Heart left ventricle (tissue), 16 donors: ENCODE measurements around the gene ZNF79. TPM values are rescaled to one million over a fixed set of nuclear protein-coding genes. Genes with fewer than 3 reads are reported as not detected.

Source experiments
- ATAC-seq, 4 donors: fragments of 200-7000 bp; cut with Tn5 transposase; one replicate each; pipeline ENCODE4 v1.9.1; 2020 to 2022; ENCODE audit warnings: moderate library complexity in 4 of 4, mild to moderate bottlenecking in 3 of 4, moderate number of reproducible peaks in 1 of 4
- DNase-seq, 5 donors: peaks; one replicate each; pipeline ENCODE4 v3.0.0-alpha.2; 2020
- H3K27ac ChIP-seq, 12 donors: fragments of 200-600 bp; sonication (generic) in 4 of 12; one replicate each; pipeline versions ENCODE4 v1.5.0 to v1.8.0; 2016 to 2022; ENCODE audit warnings: mild to moderate bottlenecking in 2 of 12
- H3K27me3 ChIP-seq, 9 donors: fragments of 200-600 bp; sonication (generic) in 2 of 9; one replicate each; pipeline versions ENCODE4 v1.5.1 to v1.8.0; 2016 to 2022; ENCODE audit warnings: mild to moderate bottlenecking in 3 of 9
- H3K36me3 ChIP-seq, 9 donors: fragments of 200-600 bp; sonication (generic) in 2 of 9; one replicate each; pipeline versions ENCODE4 v1.5.0 to v1.8.0; 2018 to 2022; ENCODE audit warnings: mild to moderate bottlenecking in 2 of 9
- H3K4me1 ChIP-seq, 12 donors: fragments of 200-600 bp; sonication (generic) in 4 of 12; one replicate each; pipeline versions ENCODE4 v1.5.0 to v1.8.0; 2016 to 2022; ENCODE audit warnings: mild to moderate bottlenecking in 3 of 12
- H3K4me3 ChIP-seq, 12 donors: fragments of 200-600 bp; sonication (generic) in 4 of 12; one replicate each; pipeline versions ENCODE4 v1.5.0 to v1.8.0; 2017 to 2022; ENCODE audit warnings: mild to moderate bottlenecking in 9 of 12, moderate library complexity in 4 of 12
- H3K9me3 ChIP-seq, 12 donors: fragments of 200-600 bp; sonication (generic) in 4 of 12; one replicate each; pipeline versions ENCODE4 v1.5.0 to v1.8.0; 2016 to 2022; ENCODE audit warnings: mild to moderate bottlenecking in 1 of 12
- POLR2A ChIP-seq, 2 donors: fragments of 450-650 bp; IDR thresholded peaks; one replicate each; pipeline ENCODE4 v1.6.1; 2017; ENCODE audit warnings: antibody characterized with exemption in 2 of 2, mild to moderate bottlenecking in 2 of 2, moderate library complexity in 2 of 2
- WGBS, 4 donors: extraction: QIAGEN DNeasy Blood & Tissue Kit in 2 of 4; methylation state at CpG; one replicate each; pipeline versions ENCODE4 v1.1.5 to v1.1.7; 2013 to 2018; 5-methylcytosine and 5-hydroxymethylcytosine counted together
- intact Hi-C, 10 donors: fragments of 100-400 bp; cut with DNase I; formaldehyde crosslinking; loops; one replicate each; pipeline versions ENCODE4 v1.11.1 to v1.14.2; 2022
- polyA plus RNA-seq, 2 donors: library from polyadenylated mRNA; stranded (reverse); fragments of 200-250 nt; gene quantifications; one replicate each; pipeline ENCODE4 v1.2.3, GENCODE V29; 2013
- total RNA-seq, 9 donors: library from RNA; depleted of rRNA in 2 of 9; stranded (reverse); fragments of >200 nt in 2 of 9; fragmentation: NEBNext Ultra II Directional in 3 of 9; extraction: Animal tissue kit (Norgen Biotek cat#: 25700) in 3 of 9; gene quantifications; one replicate each; pipeline versions ENCODE4 v1.1.0 to v1.2.4, GENCODE V29; 2016 to 2023
- TF ChIP-seq, protein P1 (sequence below), 12 donors: fragments of 200-600 bp; sonication (generic) in 4 of 12; IDR thresholded peaks; one replicate each; pipeline versions ENCODE4 v1.5.0 to v1.8.0; 2018 to 2022; ENCODE audit warnings: antibody characterized with exemption in 12 of 12, mild to moderate bottlenecking in 5 of 12
- donor health status: ischemic (EF 13 %, LVEDD 7.1; RV severe dilation, severe dysfunction).
- donor health status: healthy with polysubstance abuse.
- donor health status: DM: no; HTN: yes; CAD: no.
- donor health status: DM: no; HTN: no; CAD: no.
- donor health status: ischemic (EF 25% LVEDD 6.9; RV normal size, moderate dysfunction).
- donor health status: ischemic (EF 25% LVEDD 5.7; RV mildly dilated, moderate dysfunction).
- donor health status: healthy.
- donor health status: DM: yes; HTN: yes; CAD: no.
- donor health status: ischemic (EF 35%, LVEDD 5.7; RV mildly dilated, moderate dysfunction).
- donor health status: nonischemic (EF 11% LVEDD 7.7; RV severe dilation, severe dysfunction).
- donor health status: DM: yes; HTN: yes; CAD: no.
- donor health status: PGD.
- donor health status: ischemic (EF 29% LVEDD 5.4; RV normal size, mild dysfunction).
- donor health status: nonischemic (EF 23%, LVEDD 6.1; RV moderate dilation, normal function).

The ZNF79 gene
- total and polyA plus RNA-seq, 11 donors, result 3.1 to 7.4 (median 5.6) TPM

DNA sequence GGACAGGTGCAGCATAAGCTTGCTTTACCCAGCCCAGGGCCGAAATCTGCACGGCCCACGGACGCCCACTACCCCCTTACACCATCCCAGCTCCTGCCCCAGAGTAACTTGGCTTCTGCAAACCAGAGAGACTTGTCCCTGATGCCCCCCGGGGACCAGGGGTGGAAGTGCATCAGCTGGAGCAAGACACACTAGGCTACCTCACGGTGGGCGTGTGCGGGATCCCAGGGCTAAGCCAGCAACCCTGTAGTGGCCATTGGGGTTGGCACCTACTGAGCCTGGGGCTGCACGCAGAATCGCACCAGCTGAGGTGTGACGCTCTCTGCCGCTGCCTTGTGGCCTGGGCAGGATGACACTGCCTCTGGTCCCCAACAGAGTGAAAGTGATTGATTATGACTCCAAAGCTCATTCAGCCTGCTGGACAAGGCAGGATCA lies 6.1 kb upstream of the ZNF79 start:
- Histone ChIP-seq H3K27me3 (no peaks in the 10 kb centered on the region), H3K9me3 (no peaks in the 10 kb centered on the region), H3K4me1 (peaks cover 0 to 24% (median 8%) of the 10 kb centered on the region in 12 donors), H3K27ac (peak overlapping the region in 1 of 12 donors; percentile 78), H3K36me3 (peaks cover 0 to 2% (median 0%) of the 10 kb centered on the region in 9 donors), H3K4me3 (no peak overlapping the region)
- DNase-seq (no peak), ATAC-seq (peak in 3 of 4 donors; percentile 18 to 56 (median 39))
- intact Hi-C loops, result no loop called here
- 59 to 74% (median 70%) methylated on average over 9 to 12 of the region's 12 CpGs for WGBS, 4 donors
- no peak for TF ChIP-seq POLR2A (IDR thresholded peaks at IDR 0.05)
- TF ChIP-seq, protein P1, sequence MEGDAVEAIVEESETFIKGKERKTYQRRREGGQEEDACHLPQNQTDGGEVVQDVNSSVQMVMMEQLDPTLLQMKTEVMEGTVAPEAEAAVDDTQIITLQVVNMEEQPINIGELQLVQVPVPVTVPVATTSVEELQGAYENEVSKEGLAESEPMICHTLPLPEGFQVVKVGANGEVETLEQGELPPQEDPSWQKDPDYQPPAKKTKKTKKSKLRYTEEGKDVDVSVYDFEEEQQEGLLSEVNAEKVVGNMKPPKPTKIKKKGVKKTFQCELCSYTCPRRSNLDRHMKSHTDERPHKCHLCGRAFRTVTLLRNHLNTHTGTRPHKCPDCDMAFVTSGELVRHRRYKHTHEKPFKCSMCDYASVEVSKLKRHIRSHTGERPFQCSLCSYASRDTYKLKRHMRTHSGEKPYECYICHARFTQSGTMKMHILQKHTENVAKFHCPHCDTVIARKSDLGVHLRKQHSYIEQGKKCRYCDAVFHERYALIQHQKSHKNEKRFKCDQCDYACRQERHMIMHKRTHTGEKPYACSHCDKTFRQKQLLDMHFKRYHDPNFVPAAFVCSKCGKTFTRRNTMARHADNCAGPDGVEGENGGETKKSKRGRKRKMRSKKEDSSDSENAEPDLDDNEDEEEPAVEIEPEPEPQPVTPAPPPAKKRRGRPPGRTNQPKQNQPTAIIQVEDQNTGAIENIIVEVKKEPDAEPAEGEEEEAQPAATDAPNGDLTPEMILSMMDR (IDR thresholded peaks at IDR 0.05), result peak in 4 of 12 donors; percentile 17 to 28 (median 20)

DNA sequence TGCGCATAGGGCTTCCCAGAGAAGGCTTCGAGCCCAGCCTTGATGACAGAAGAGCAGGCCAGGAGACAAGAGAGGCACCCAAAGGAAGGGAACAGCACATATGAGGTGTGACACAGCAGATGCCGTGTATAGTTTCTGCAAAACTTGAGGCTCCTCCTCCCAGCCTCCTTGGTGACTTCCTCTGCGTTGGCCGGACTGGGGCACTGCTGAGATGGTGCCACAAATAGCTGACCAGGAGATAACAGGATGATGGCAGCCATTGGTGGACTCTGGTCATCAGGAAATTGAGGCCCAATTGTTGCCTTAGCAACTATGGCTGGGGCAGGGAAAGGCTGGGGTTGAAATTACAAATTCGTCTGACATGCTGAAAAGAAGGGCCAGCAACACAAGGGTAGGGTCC lies 4.8 kb upstream of the ZNF79 start:
- DNase-seq, result no peak
- intact Hi-C loops, result no loop called here
- 61 to 76% (median 74%) methylated on average over 6 of the region's 6 CpGs for WGBS, 4 donors
- H3K4me3 ChIP-seq, result peak overlapping the region in 2 of 12 donors; percentile 37 to 54
- H3K4me1 ChIP-seq, result peaks cover 0 to 28% (median 13%) of the 10 kb centered on the region in 12 donors
- ATAC-seq, result no peak
- H3K9me3 ChIP-seq, result no peaks in the 10 kb centered on the region
- peak overlapping the region in 1 of 12 donors; percentile 78 for H3K27ac ChIP-seq
- TF ChIP-seq, protein P1 (IDR thresholded peaks at IDR 0.05), result no peak
- no peak for TF ChIP-seq POLR2A (IDR thresholded peaks at IDR 0.05)
- no peaks in the 10 kb centered on the region for H3K27me3 ChIP-seq
- no peaks in the 10 kb centered on the region for H3K36me3 ChIP-seq

DNA sequence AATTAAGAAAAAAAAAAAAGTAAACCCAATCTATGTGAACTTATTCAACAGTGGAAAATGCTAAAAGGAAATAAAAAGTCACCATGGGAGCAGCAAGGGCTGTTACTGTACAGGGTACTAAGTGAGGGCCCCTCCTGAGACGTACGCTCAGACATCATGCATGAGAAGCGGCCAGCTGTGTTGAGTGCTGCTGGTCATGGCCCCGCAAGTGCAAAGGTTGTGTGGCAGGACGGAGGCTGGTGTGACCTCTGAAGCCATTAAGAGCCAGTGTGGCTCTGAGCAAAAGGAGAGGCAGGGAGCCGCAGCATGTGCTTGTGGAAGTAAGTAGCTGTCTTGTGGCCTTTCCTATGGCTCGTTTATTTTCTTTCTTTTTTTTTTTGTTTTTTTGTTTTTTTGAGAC lies 3.1 kb upstream of the ZNF79 start:
- Histone ChIP-seq H3K9me3 (no peaks in the 10 kb centered on the region), H3K4me3 (no peak overlapping the region), H3K27me3 (no peaks in the 10 kb centered on the region), H3K27ac (peak overlapping the region in 1 of 12 donors; percentile 1), H3K4me1 (peaks cover 10 to 41% (median 24%) of the 10 kb centered on the region in 12 donors), H3K36me3 (peaks cover 0 to under 1% (median 0%) of the 10 kb centered on the region in 9 donors)
- DNase-seq (no peak), ATAC-seq (no peak)
- 90 to 93% (median 92%) methylated on average over 7 of the region's 7 CpGs for WGBS, 4 donors
- no peak for TF ChIP-seq POLR2A (IDR thresholded peaks at IDR 0.05)
- TF ChIP-seq, protein P1 (IDR thresholded peaks at IDR 0.05), result no peak
- intact Hi-C loops, result no loop called here

DNA sequence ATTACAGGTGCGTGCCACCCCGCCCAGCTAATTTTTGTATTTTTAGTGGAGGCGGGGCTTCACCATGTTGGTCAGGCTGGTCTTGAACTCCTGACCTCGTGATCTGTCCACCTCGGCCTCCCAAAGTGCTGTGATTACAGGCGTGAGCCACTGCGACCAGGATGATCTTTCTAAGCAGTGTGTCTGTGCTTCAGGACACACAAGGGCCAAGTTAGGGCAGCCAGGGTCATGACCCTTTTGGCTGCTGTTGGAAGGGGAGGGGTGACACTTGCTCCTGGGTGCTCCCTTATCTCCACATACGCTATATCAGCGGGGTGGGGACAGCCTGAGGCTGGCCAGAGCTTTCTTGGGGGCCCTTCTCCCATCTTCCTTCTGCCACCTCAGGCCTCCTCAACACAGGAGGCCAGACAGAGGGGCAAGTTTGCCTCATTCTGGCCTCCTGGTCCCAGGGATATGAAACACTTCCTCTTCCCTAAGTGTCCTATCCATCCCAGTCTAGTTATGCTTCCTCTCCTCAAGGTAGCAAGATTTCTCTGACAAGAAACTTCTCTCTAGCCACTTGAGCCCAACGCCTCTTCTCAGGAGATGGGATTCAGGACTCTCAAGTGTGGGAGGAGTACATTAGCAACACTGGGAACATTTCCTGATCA lies 1.9 kb upstream of the ZNF79 start:
- DNase-seq (no peak), ATAC-seq (no peak)
- H3K27ac ChIP-seq, result peak overlapping the region in 1 of 12 donors; percentile 92
- H3K9me3 ChIP-seq, result no peaks in the 10 kb centered on the region
- H3K36me3 ChIP-seq, result peaks cover 0 to 9% (median 0%) of the 10 kb centered on the region in 9 donors
- 76 to 84% (median 79%) methylated on average over 10 of the region's 10 CpGs for WGBS, 4 donors
- intact Hi-C loops, result no loop called here
- TF ChIP-seq POLR2A (IDR thresholded peaks at IDR 0.05), result no peak
- TF ChIP-seq, protein P1 (IDR thresholded peaks at IDR 0.05), result no peak
- peaks cover 10 to 48% (median 27%) of the 10 kb centered on the region in 12 donors for H3K4me1 ChIP-seq
- peak overlapping the region in 6 of 12 donors; percentile 57 to 87 (median 72) for H3K4me3 ChIP-seq
- no peaks in the 10 kb centered on the region for H3K27me3 ChIP-seq
